Measurements from ENCODE around the gene IFIT2. TPM values are rescaled to one million over a fixed set of nuclear protein-coding genes. Genes with fewer than 3 reads are reported as not detected.

Gene IFIT2
- polyA plus RNA-seq, 1 of the 3 experiments (the other 2 are of a cell fraction), result 0.99 TPM

GRCh38 chr10:89338713-89339112 is 36.9 kb downstream of the IFIT2 start:
- Histone ChIP-seq H3K4me1 (ENCODE audit: control insufficient read depth in 1 of 2, insufficient read depth in 2 of 2, low read depth in 1 of 2, low read length in 1 of 2) (peaks cover 7 to 13% of the 10 kb centered on the region in 2 experiments; a peak in 3 of 4 replicates), H3K79me2 (ENCODE audit: insufficient read depth) (peaks cover 19% of the 10 kb centered on the region; the same call in 1 of the 2 replicates), H3K27ac (ENCODE audit: low read depth in 2 of 2, low read length in 1 of 2) (no peak overlapping the region), H2AFZ (ENCODE audit: low read depth) (no peak overlapping the region), H3K36me3 (replicated peaks in 1 of 2; ENCODE audit: control insufficient read depth in 1 of 2, insufficient read depth in 2 of 2, low read length in 1 of 2) (peaks cover 9 to 17% of the 10 kb centered on the region in 2 experiments), H3K4me3 (ENCODE audit: low read depth in 2 of 2, low read length in 1 of 2) (no peak overlapping the region), H3K27me3 (ENCODE audit: insufficient read depth) (no peaks in the 10 kb centered on the region), H3K4me2 (no peak overlapping the region), H3K9ac (no peak overlapping the region), H3K9me3 (no peaks in the 10 kb centered on the region), H3K9me2 (no peaks in the 10 kb centered on the region), H4K20me1 (ENCODE audit: insufficient read depth) (no peaks in the 10 kb centered on the region), H3F3A (replicated peaks; ENCODE audit: insufficient read depth) (peaks cover 6% of the 10 kb centered on the region)
- CTCF ChIA-PET, result interaction anchor here (1.1 kb wide), 1 partner anchor 10 kb away, joined by 3 read pairs; no protein-coding TSS in a partner anchor
- POLR2A ChIA-PET, result no interaction called here
- TF ChIP-seq ELF1 (IDR thresholded peaks at IDR 0.05) (no peak), PBX3 (IDR thresholded peaks at IDR 0.05) (no peak), TCF12 (IDR thresholded peaks at IDR 0.05) (no peak), EP300 (IDR thresholded peaks at IDR 0.05; ENCODE audit: borderline replicate concordance in 1 of 2, low read depth in 1 of 2, low read length in 1 of 2) (no peak), TAF1 (IDR thresholded peaks at IDR 0.05; ENCODE audit: borderline replicate concordance, low read depth, low read length) (no peak), TEAD4 (IDR thresholded peaks at IDR 0.05; ENCODE audit: borderline replicate concordance, insufficient read depth) (no peak), GATA2 (CRISPR knock-in tag; IDR thresholded peaks at IDR 0.05) (no peak), ZBTB33 (IDR thresholded peaks at IDR 0.05; ENCODE audit: borderline replicate concordance, low read depth) (no peak)
- no peak for DNase-seq
- WGBS (ENCODE audit: low lambda C conversion rate), result 98% methylated on average over 3 of the region's 3 CpGs

- POLR2A ChIA-PET, result no interaction called here
- WGBS (ENCODE audit: low lambda C conversion rate), result 86% methylated on average over 4 of the region's 4 CpGs
Measured at GRCh38 chr10:89339875-89340274, 38.0 kb downstream of the IFIT2 start.

More at GRCh38 chr10:89339875-89340274, 38.0 kb downstream of the IFIT2 start:
- no peak overlapping the region for H2AFZ ChIP-seq (ENCODE audit: low read depth)
- H3K9ac ChIP-seq, result no peak overlapping the region
- peaks cover 9 to 17% of the 10 kb centered on the region in 2 experiments for H3K36me3 ChIP-seq (replicated peaks in 1 of 2; ENCODE audit: control insufficient read depth in 1 of 2, insufficient read depth in 2 of 2, low read length in 1 of 2)
- H3K9me2 ChIP-seq, result no peaks in the 10 kb centered on the region
- H3K4me1 ChIP-seq (ENCODE audit: control insufficient read depth in 1 of 2, insufficient read depth in 2 of 2, low read depth in 1 of 2, low read length in 1 of 2), result peaks cover 7 to 11% of the 10 kb centered on the region in 2 experiments; a peak in 3 of 4 replicates
- H3K27ac ChIP-seq (ENCODE audit: low read depth in 2 of 2, low read length in 1 of 2), result no peak overlapping the region
- H3K79me2 ChIP-seq (ENCODE audit: insufficient read depth), result peaks cover 19% of the 10 kb centered on the region; the same call in 1 of the 2 replicates
- H3F3A ChIP-seq (replicated peaks; ENCODE audit: insufficient read depth), result peaks cover 6% of the 10 kb centered on the region
- H3K4me3 ChIP-seq (ENCODE audit: low read depth in 2 of 2, low read length in 1 of 2), result no peak overlapping the region
- no peak overlapping the region for H3K4me2 ChIP-seq
- H4K20me1 ChIP-seq (ENCODE audit: insufficient read depth), result no peaks in the 10 kb centered on the region
- H3K27me3 ChIP-seq (ENCODE audit: insufficient read depth), result no peaks in the 10 kb centered on the region
- CTCF ChIA-PET, result interaction anchor here (1.1 to 1.7 kb wide), 2 partner anchors 9 to 29 kb away, joined by 3 to 5 read pairs; no protein-coding TSS in a partner anchor
- TF ChIP-seq RCOR1 (IDR thresholded peaks at IDR 0.05; ENCODE audit: low read length) (no peak), SMC3 (IDR thresholded peaks at IDR 0.05; ENCODE audit: low read depth, low read length) (no peak), MAX (IDR thresholded peaks at IDR 0.05; ENCODE audit: low read depth) (no peak), REST (IDR thresholded peaks at IDR 0.05; ENCODE audit: low read depth, low read length) (no peak), TEAD4 (IDR thresholded peaks at IDR 0.05; ENCODE audit: borderline replicate concordance, insufficient read depth) (no peak)
- H3K9me3 ChIP-seq, result no peaks in the 10 kb centered on the region
- no peak for DNase-seq
